IPS-NIHi11 (cell line): ENCODE measurements around the gene DNER.
A peak's percentile ranks its signal among the peaks of the same experiment; 100 is the strongest.
"Not testable (repeated sequence)": the region's sequence is repeated elsewhere in the genome, so short reads cannot be mapped to it uniquely, and the experiment has no call there.

Experiments used
- DNase-seq: peaks from one replicate; pipeline ENCODE4 v3.0.0; 2012; ENCODE audit warnings: mixed read lengths, low spot score

The DNER gene

GRCh38 chr2:229714080-229714735 lies at the start of gene DNER:
Gene DNER (minus strand): TSS chr2:229714555. CDS start chr2:229714423, 132 bp downstream.
- peak; percentile 89 for DNase-seq

- DNase-seq, result no peak
Measured at GRCh38 chr2:229761663-229762062, 47.3 kb upstream of the DNER start.

- not testable (repeated sequence) for DNase-seq
Measured at GRCh38 chr2:229757462-229757861, 43.1 kb upstream of the DNER start.

- DNase-seq, result no peak
Measured at GRCh38 chr2:229752970-229753729, 38.8 kb upstream of the DNER start.

GRCh38 chr2:229749779-229750178 lies 35.4 kb upstream of the DNER start:
- no peak for DNase-seq

- DNase-seq, result peak; percentile 22
Measured at GRCh38 chr2:229748950-229749349, 34.6 kb upstream of the DNER start.

GRCh38 chr2:229742691-229743090 lies 28.3 kb upstream of the DNER start:
- DNase-seq, result not testable (repeated sequence)

- DNase-seq, result no peak
Measured at GRCh38 chr2:229740279-229740678, 25.9 kb upstream of the DNER start.

GRCh38 chr2:229738024-229738625 lies 23.8 kb upstream of the DNER start:
- DNase-seq, result no peak

- DNase-seq, result no peak
Measured at GRCh38 chr2:229734410-229734809, 20.1 kb upstream of the DNER start.

- DNase-seq, result no peak
Measured at GRCh38 chr2:229733611-229734245, 19.4 kb upstream of the DNER start.

- DNase-seq, result no peak
Measured at GRCh38 chr2:229732897-229733296, 18.5 kb upstream of the DNER start.

GRCh38 chr2:229731916-229732315 lies 17.6 kb upstream of the DNER start:
- no peak for DNase-seq

- DNase-seq, result no peak
Measured at GRCh38 chr2:229731363-229731762, 17.0 kb upstream of the DNER start.

GRCh38 chr2:229728370-229728769 lies 14.0 kb upstream of the DNER start:
- DNase-seq, result no peak

- DNase-seq, result no peak
Measured at GRCh38 chr2:229726643-229727042, 12.3 kb upstream of the DNER start.

- no peak for DNase-seq
Measured at GRCh38 chr2:229725716-229726574, 11.6 kb upstream of the DNER start.

GRCh38 chr2:229723192-229723591 lies 8.8 kb upstream of the DNER start:
- not testable (repeated sequence) for DNase-seq

GRCh38 chr2:229719926-229720647 lies 5.7 kb upstream of the DNER start:
- DNase-seq, result no peak

GRCh38 chr2:229718057-229718456 lies 3.7 kb upstream of the DNER start:
- no peak for DNase-seq

- peak; percentile 39 for DNase-seq
Measured at GRCh38 chr2:229715895-229716507, 1.6 kb upstream of the DNER start.
